GM12878 (cell line): ENCODE measurements around the gene FAXC. TPM values are rescaled to one million over a fixed set of nuclear protein-coding genes. Genes with fewer than 3 reads are reported as not detected.
A peak's percentile ranks its signal among the peaks of the same experiment; 100 is the strongest.

Source experiments
- ATAC-seq: fragments of 200-7000 bp; cut with Tn5 transposase; 3 replicates; pipeline ENCODE4 v1.9.1; 2020; ENCODE audit warnings: mild to moderate bottlenecking, moderate library complexity
- BruUV-seq: library from RNA; stranded (reverse); fragments of 400-500 nt; replicated peaks from 2 replicates; lab custom pipeline; 2021; lab: Mats Ljungman, UMichigan
- CTCF ChIA-PET: fragments of 300-600 bp; sonication (Branson Sonifier 250); formaldehyde crosslinking; extraction: SDS; loops from one replicate; lab custom pipeline; 2021; ENCODE audit warnings: inconsistent platforms; lab: Yijun Ruan, JAX
- POLR2A ChIA-PET: fragments of 350-600 bp; formaldehyde crosslinking; extraction: SDS; loops from one replicate; lab custom pipeline; 2021; ENCODE audit warnings: inconsistent platforms; lab: Charles Lee
- RAD21 ChIA-PET: fragments of 300-600 bp; sonication (Branson Sonifier 250); formaldehyde crosslinking; loops from one replicate; lab custom pipeline; 2023; ENCODE audit warnings: antibody characterized with exemption; ENCODE audit not compliant: unreplicated experiment; lab: Charles Lee
- SMC1A ChIA-PET: fragments of 300-600 bp; sonication (Branson Sonifier 250); formaldehyde crosslinking; loops from one replicate; lab custom pipeline; 2023; ENCODE audit not compliant: unreplicated experiment, uncharacterized antibody; lab: Charles Lee
- DNase-seq: peaks from one replicate; pipeline ENCODE4 v3.0.0-alpha.2; 2011; ENCODE audit warnings: low read depth, low spot score
- FAIRE-seq: peaks from 3 replicates; lab custom pipeline; 2011; peaks lifted over from hg19 to GRCh38; lab: Jason Lieb, UNC
- H2AFZ ChIP-seq: 2 replicates; pipeline ENCODE4 v1.6.0; 2011; ENCODE audit warnings: low read depth, low read length, control low read depth; ENCODE audit not compliant: control insufficient read depth
- H3K27ac ChIP-seq: 2 replicates; pipeline ENCODE4 v1.5.1; 2011; ENCODE audit warnings: control low read depth; ENCODE audit not compliant: control insufficient read depth, insufficient read depth
- H3K27me3 ChIP-seq, 2 experiments: replicated peaks in 1 of 2; 2 replicates each; pipeline versions ENCODE4 v1.6.0 to v1.6.1; 2011; ENCODE audit warnings: low read length in 1 of 2; ENCODE audit not compliant: control insufficient read depth in 2 of 2, insufficient read depth in 2 of 2
- H3K36me3 ChIP-seq, 2 experiments: 2 replicates each; pipeline ENCODE4 v1.5.1; 2011; ENCODE audit warnings: low read length in 1 of 2; ENCODE audit not compliant: control insufficient read depth in 2 of 2, insufficient read depth in 2 of 2
- H3K4me1 ChIP-seq: 2 replicates; pipeline ENCODE4 v1.6.1; 2011; ENCODE audit warnings: mild to moderate bottlenecking, low read length, moderate library complexity, mixed read lengths; ENCODE audit not compliant: control insufficient read depth, insufficient read depth
- H3K4me2 ChIP-seq: 2 replicates; pipeline ENCODE4 v1.6.0; 2011; ENCODE audit warnings: control low read depth; ENCODE audit not compliant: control insufficient read depth, insufficient read depth
- H3K4me3 ChIP-seq: fragments of 200-600 bp; sonication (generic); 2 replicates; pipeline ENCODE4 v1.5.1; 2016
- H3K79me2 ChIP-seq: 2 replicates; pipeline ENCODE4 v1.6.0; 2011; ENCODE audit warnings: low read length; ENCODE audit not compliant: control insufficient read depth, insufficient read depth
- H3K9ac ChIP-seq: 2 replicates; pipeline ENCODE4 v1.8.0; 2011; ENCODE audit warnings: low read length, control low read depth, mixed read lengths; ENCODE audit not compliant: control insufficient read depth, insufficient read depth
- H3K9me3 ChIP-seq: replicated peaks from 3 replicates; pipeline ENCODE4 v1.5.1; 2011; ENCODE audit warnings: mild to moderate bottlenecking, low read length; ENCODE audit not compliant: control insufficient read depth, insufficient read depth
- H4K20me1 ChIP-seq: 2 replicates; pipeline ENCODE4 v1.6.0; 2011; ENCODE audit not compliant: control insufficient read depth, insufficient read depth
- CHD1 ChIP-seq: IDR thresholded peaks from 2 replicates; pipeline ENCODE4 v1.6.1; 2012; ENCODE audit warnings: low read depth, low read length, improper control_type of control experiment
- CREM ChIP-seq: IDR thresholded peaks from 2 replicates; pipeline ENCODE4 v1.6.1; 2014; ENCODE audit warnings: antibody characterized with exemption, low read depth
- FOS ChIP-seq: IDR thresholded peaks from 3 replicates; pipeline ENCODE4 v1.6.1; 2011; ENCODE audit warnings: borderline replicate concordance; ENCODE audit not compliant: insufficient read length; ENCODE audit errors: extremely low read depth
- HDGF ChIP-seq: fragments of 450-650 bp; IDR thresholded peaks from 2 replicates; pipeline ENCODE4 v1.6.1; 2016; ENCODE audit warnings: antibody characterized with exemption
- IKZF2 ChIP-seq, 2 experiments: fragments of 450-650 bp; IDR thresholded peaks; 2 replicates each; pipeline ENCODE4 v1.6.1; 2017; ENCODE audit warnings: mild to moderate bottlenecking in 2 of 2, moderate library complexity in 2 of 2
- RAD21 ChIP-seq: IDR thresholded peaks from 2 replicates; pipeline ENCODE4 v1.6.1; 2011; ENCODE audit warnings: mild to moderate bottlenecking, low read depth, low read length, moderate library complexity; ENCODE audit not compliant: insufficient read depth
- RB1 ChIP-seq: fragments of 450-650 bp; formaldehyde crosslinking; IDR thresholded peaks from 2 replicates; pipeline ENCODE4 v1.6.1; 2017; ENCODE audit warnings: mild to moderate bottlenecking, borderline replicate concordance
- RCOR1 ChIP-seq: conservative IDR thresholded peaks from 2 replicates; pipeline ENCODE4 v1.6.1; 2012; ENCODE audit warnings: low read depth, low read length, improper control_type of control experiment
- ZNF274 ChIP-seq: IDR thresholded peaks from one replicate; pipeline ENCODE4 v1.8.0; 2011; ENCODE audit not compliant: insufficient read length, insufficient read depth
- WGBS: methylation state at CpG from one replicate; pipeline ENCODE4 v1.1.6; 2016; ENCODE audit warnings: low lambda C conversion rate; ENCODE audit not compliant: insufficient replicate concordance, insufficient coverage; ENCODE audit errors: missing lambda C conversion rate; 5-methylcytosine and 5-hydroxymethylcytosine counted together
- in situ Hi-C: fragments of 300-500 bp; cut with MboI; formaldehyde crosslinking; loops from 9 replicates; pipeline ENCODE4 v1.14.3; 2018; ENCODE audit warnings: mixed read lengths
- intact Hi-C: fragments of 100-400 bp; cut with micrococcal nuclease; formaldehyde crosslinking; loops from one replicate; pipeline ENCODE4 v1.14.2; 2022; ENCODE audit not compliant: unreplicated experiment
- polyA plus RNA-seq, 11 experiments: library from polyadenylated mRNA; depleted of rRNA in 4 of 11; unstranded in 6 of 11; stranded (reverse) in 5 of 11; fragments of >200 nt; fragmentation: Nextera tagmentation in 4 of 11; fragmentation: Illumina TruSeq in 1 of 11; extraction: Ambion mirVana in 4 of 11; extraction: Trizol in 1 of 11; gene quantifications; 1 replicate in 1 of 11; 2 replicates in 10 of 11; pipeline versions ENCODE4 v1.2.1 to v1.2.3, GENCODE V29; 2011 to 2016; ENCODE audit warnings: inconsistent platforms in 2 of 11, missing spikeins in 2 of 11, low read depth in 1 of 11
- total RNA-seq, 4 experiments: library from RNA; depleted of rRNA in 3 of 4; stranded (reverse); fragments of >200 nt in 3 of 4; fragmentation: Illumina TruSeq in 1 of 4; extraction: Trizol in 1 of 4; gene quantifications; 2 replicates each; pipeline versions ENCODE4 v1.2.1 to v1.2.3, GENCODE V29; 2013 to 2021
- TF ChIP-seq, protein P1 (sequence below): IDR thresholded peaks from 2 replicates; pipeline ENCODE4 v1.6.1; 2012; ENCODE audit warnings: low read depth, low read length, improper control_type of control experiment
- TF ChIP-seq, protein P2 (sequence below): IDR thresholded peaks from 2 replicates; pipeline ENCODE4 v1.6.1; 2012; ENCODE audit warnings: low read length, inconsistent platforms
- TF ChIP-seq, protein P3 (sequence below), 3 experiments: IDR thresholded peaks in 2 of 3; conservative IDR thresholded peaks in 1 of 3; 2 replicates each; pipeline ENCODE4 v1.5.1; 2011; ENCODE audit warnings: low read depth in 3 of 3, low read length in 3 of 3, mild to moderate bottlenecking in 3 of 3, control low read depth in 2 of 3, moderate library complexity in 2 of 3, inconsistent platforms in 1 of 3, mixed read lengths in 1 of 3; ENCODE audit not compliant: control insufficient read depth in 2 of 3, insufficient read depth in 1 of 3; ENCODE audit errors: extremely low read depth in 1 of 3

FAXC gene
- total and polyA plus RNA-seq, 10 of the 15 experiments (the other 5 are each of a cell fraction or from before 2014, with no cell fraction given) = not detected

DNA sequence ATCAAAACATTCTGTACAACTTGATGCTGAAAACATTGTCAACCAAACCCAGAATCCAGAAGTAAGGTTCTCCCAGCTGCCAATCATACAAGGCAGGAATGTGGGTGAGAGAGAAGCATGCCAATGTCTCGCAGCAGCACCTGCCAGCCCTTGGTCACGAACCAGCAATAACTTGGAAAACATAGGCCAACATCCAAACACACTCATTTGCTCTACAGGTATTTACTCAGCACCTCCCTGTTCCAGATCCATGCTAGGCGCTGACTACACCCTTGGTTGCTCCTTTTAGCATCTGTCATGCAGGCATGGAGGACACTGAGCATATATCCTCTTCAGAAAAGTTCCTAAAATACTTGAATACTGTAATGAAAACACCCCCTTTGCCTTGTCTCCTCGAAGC lies 63.6 kb downstream of the FAXC start (continued):
- TF ChIP-seq, protein P1, sequence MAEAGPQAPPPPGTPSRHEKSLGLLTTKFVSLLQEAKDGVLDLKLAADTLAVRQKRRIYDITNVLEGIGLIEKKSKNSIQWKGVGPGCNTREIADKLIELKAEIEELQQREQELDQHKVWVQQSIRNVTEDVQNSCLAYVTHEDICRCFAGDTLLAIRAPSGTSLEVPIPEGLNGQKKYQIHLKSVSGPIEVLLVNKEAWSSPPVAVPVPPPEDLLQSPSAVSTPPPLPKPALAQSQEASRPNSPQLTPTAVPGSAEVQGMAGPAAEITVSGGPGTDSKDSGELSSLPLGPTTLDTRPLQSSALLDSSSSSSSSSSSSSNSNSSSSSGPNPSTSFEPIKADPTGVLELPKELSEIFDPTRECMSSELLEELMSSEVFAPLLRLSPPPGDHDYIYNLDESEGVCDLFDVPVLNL = no peak
- TF ChIP-seq HDGF (no peak), CHD1 (no peak), IKZF2 (IDR thresholded peaks at IDR 0.05) (no peak), CREM (no peak), RCOR1 (no peak)

DNA sequence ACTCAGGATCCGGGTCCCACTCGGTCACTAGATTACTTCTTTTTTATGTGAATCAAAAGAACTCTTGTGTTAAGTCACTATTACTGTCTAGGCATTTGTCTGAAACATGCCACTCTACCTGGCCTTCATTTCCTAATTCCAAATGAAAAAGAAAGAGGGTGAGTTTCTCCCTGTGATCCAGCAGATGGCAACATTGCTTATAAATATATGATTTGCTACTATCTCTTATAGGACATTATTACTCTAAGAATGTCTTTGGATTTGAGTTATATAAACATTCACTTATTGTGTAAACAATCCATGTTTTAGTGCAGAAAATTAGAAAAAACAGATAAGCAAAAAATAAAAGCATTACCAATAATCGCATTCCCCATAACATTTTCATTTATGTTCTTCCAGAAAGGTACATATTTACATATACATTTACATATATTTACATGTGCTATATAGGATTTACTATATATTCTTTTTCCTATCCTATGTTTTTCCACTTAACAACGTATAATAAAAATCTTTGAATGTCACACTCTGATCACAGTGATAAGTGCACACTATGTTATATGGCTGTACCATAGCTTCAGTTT lies 66.9 kb downstream of the FAXC start:
- Histone ChIP-seq H3K27ac (no peak overlapping the region), H3K4me3 (no peak overlapping the region), H3K4me2 (no peak overlapping the region), H3K9ac (no peak overlapping the region), H3K36me3 (no peaks in the 10 kb centered on the region), H3K9me3 (no peaks in the 10 kb centered on the region), H3K27me3 (0 out of 4 replicates have a peak, but pooled peaks cover 0 to 7% of the 10 kb centered on the region in 2 experiments), H4K20me1 (no peaks in the 10 kb centered on the region), H3K4me1 (no peaks in the 10 kb centered on the region), H3K79me2 (no peaks in the 10 kb centered on the region), H2AFZ (no peak overlapping the region)
- DNase-seq = no peak
- FAIRE-seq = no peak
- peak; percentile 41; the same call in 1 of the 3 replicates for ATAC-seq
- TF ChIP-seq, protein P2, sequence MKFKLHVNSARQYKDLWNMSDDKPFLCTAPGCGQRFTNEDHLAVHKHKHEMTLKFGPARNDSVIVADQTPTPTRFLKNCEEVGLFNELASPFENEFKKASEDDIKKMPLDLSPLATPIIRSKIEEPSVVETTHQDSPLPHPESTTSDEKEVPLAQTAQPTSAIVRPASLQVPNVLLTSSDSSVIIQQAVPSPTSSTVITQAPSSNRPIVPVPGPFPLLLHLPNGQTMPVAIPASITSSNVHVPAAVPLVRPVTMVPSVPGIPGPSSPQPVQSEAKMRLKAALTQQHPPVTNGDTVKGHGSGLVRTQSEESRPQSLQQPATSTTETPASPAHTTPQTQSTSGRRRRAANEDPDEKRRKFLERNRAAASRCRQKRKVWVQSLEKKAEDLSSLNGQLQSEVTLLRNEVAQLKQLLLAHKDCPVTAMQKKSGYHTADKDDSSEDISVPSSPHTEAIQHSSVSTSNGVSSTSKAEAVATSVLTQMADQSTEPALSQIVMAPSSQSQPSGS = no peak
- TF ChIP-seq, protein P3, sequence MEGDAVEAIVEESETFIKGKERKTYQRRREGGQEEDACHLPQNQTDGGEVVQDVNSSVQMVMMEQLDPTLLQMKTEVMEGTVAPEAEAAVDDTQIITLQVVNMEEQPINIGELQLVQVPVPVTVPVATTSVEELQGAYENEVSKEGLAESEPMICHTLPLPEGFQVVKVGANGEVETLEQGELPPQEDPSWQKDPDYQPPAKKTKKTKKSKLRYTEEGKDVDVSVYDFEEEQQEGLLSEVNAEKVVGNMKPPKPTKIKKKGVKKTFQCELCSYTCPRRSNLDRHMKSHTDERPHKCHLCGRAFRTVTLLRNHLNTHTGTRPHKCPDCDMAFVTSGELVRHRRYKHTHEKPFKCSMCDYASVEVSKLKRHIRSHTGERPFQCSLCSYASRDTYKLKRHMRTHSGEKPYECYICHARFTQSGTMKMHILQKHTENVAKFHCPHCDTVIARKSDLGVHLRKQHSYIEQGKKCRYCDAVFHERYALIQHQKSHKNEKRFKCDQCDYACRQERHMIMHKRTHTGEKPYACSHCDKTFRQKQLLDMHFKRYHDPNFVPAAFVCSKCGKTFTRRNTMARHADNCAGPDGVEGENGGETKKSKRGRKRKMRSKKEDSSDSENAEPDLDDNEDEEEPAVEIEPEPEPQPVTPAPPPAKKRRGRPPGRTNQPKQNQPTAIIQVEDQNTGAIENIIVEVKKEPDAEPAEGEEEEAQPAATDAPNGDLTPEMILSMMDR (IDR thresholded peaks at IDR 0.05 in 2 of 3, conservative IDR thresholded peaks at IDR 0.05 in 1 of 3; ENCODE audit: control insufficient read depth in 2 of 3, extremely low read depth in 1 of 3, insufficient read depth in 1 of 3, low read depth in 3 of 3, low read length in 3 of 3) = peak; percentile 32 to 34 (median 34); a peak in 3 of 6 replicates
- TF ChIP-seq RB1 = no peak
- TF ChIP-seq RAD21 = peak; percentile 48; the same call in 1 of the 2 replicates
- TF ChIP-seq FOS = no peak
- no peak for TF ChIP-seq ZNF274
- RAD21 ChIA-PET = no interaction called here
- no TSS peak for BruUV-seq
- in situ Hi-C loops = no loop called here
- WGBS = 25% methylated on average over 4 of the region's 4 CpGs
- CTCF ChIA-PET = interaction anchor here (1.7 kb wide), 1 partner anchor 27 kb away, joined by 4 read pairs; no protein-coding TSS in a partner anchor
- POLR2A ChIA-PET = no interaction called here
- SMC1A ChIA-PET = no interaction called here
- intact Hi-C loops = no loop called here
